ENCODE results near the gene INPPL1.

- no peak for TF ChIP-seq POLR2A (IDR thresholded peaks at IDR 0.05)
- no peak for TF ChIP-seq CTCF (IDR thresholded peaks at IDR 0.05)
These were observed 54.3 kb downstream of the INPPL1 start for GRCh38 chr11:72278905-72279304.

Measured in vagina (tissue), 2 donors.